K562 (cell line): ENCODE data around the gene EIF4E1B. TPM values are rescaled to one million over a fixed set of nuclear protein-coding genes. Genes with fewer than 3 reads are reported as not detected.

Experiments
- NCOA2 ChIP-seq, 2 experiments: fragments of 450-650 bp; IDR thresholded peaks; 2 replicates each; pipeline ENCODE4 v1.6.1; 2018; ENCODE audit warnings: mild to moderate bottlenecking in 2 of 2, moderate library complexity in 1 of 2; ENCODE audit not compliant: partially characterized antibody in 2 of 2
- NR4A1 ChIP-seq, 2 experiments: fragments of 250-450 bp in 1 of 2; fragments of 450-650 bp in 1 of 2; sonication (Bioruptor Pico) in 1 of 2; IDR thresholded peaks; 2 replicates each; pipeline versions ENCODE4 v1.4.0 to v1.6.1; 2016 to 2020; ENCODE audit warnings: mild to moderate bottlenecking in 2 of 2, missing compliant biosample characterization in 1 of 2, missing genetic modification characterization in 1 of 2, moderate library complexity in 1 of 2
- PCBP2 ChIP-seq: fragments of 200-400 bp; formaldehyde crosslinking; IDR thresholded peaks from 2 replicates; pipeline ENCODE4 v1.6.1; 2018; ENCODE audit warnings: low read length, low read depth, mild to moderate bottlenecking, moderate library complexity; ENCODE audit not compliant: poor library complexity, severe bottlenecking
- PRDM10 ChIP-seq: fragments of 450-650 bp; IDR thresholded peaks from 2 replicates; pipeline ENCODE4 v1.6.1; 2018; ENCODE audit not compliant: partially characterized antibody
- RHOXF2B ChIP-seq: fragments of 250-450 bp; sonication (Bioruptor Pico); conservative IDR thresholded peaks from 2 replicates; pipeline ENCODE4 v1.5.1; 2021
- SNIP1 ChIP-seq: fragments of 450-650 bp; IDR thresholded peaks from 2 replicates; pipeline ENCODE4 v1.7.1; 2017; ENCODE audit warnings: low read depth, mild to moderate bottlenecking
- USF2 ChIP-seq: sonication (generic); formaldehyde crosslinking; IDR thresholded peaks from 2 replicates; pipeline ENCODE4 v1.5.0; 2020; ENCODE audit warnings: missing genetic modification reagents
- ZNF707 ChIP-seq: fragments of 250-450 bp; sonication (Bioruptor Pico); conservative IDR thresholded peaks from 2 replicates; pipeline ENCODE4 v1.8.0; 2022; ENCODE audit warnings: inconsistent platforms, mild to moderate bottlenecking, moderate library complexity
- ZNF75A ChIP-seq: fragments of 450-650 bp; formaldehyde crosslinking; IDR thresholded peaks from 2 replicates; pipeline ENCODE4 v1.4.0; 2020; ENCODE audit warnings: mild to moderate bottlenecking
- polyA plus RNA-seq, 8 experiments: library from polyadenylated mRNA; depleted of rRNA in 4 of 8; stranded (reverse) in 5 of 8; unstranded in 3 of 8; fragments of >200 nt; fragmentation: Nextera tagmentation in 2 of 8; fragmentation: Illumina TruSeq in 1 of 8; extraction: Ambion mirVana in 2 of 8; extraction: Trizol in 1 of 8; gene quantifications; 2 replicates each; pipeline versions ENCODE4 v1.2.1 to v1.2.3, GENCODE V29; 2011 to 2014; ENCODE audit warnings: inconsistent platforms in 1 of 8, missing spikeins in 1 of 8
- total RNA-seq, 7 experiments: library from RNA; depleted of rRNA in 6 of 7; stranded (reverse); fragments of >200 nt in 6 of 7; fragmentation: Illumina TruSeq in 2 of 7; extraction: Trizol in 2 of 7; gene quantifications; 2 replicates each; pipeline versions ENCODE4 v1.2.1 to v1.2.3, GENCODE V29; 2011 to 2021; ENCODE audit warnings: low replicate concordance in 1 of 7
- TF ChIP-seq, protein P1 (sequence below): fragments of 450-650 bp; conservative IDR thresholded peaks from 2 replicates; pipeline ENCODE4 v1.6.1; 2016; ENCODE audit warnings: missing genetic modification characterization, low read depth, mild to moderate bottlenecking, missing compliant biosample characterization, moderate library complexity
- TF ChIP-seq, protein P2 (sequence below): fragments of 450-650 bp; formaldehyde crosslinking; IDR thresholded peaks from 2 replicates; pipeline ENCODE4 v1.4.0; 2020; ENCODE audit warnings: mild to moderate bottlenecking
- TF ChIP-seq, protein P3 (sequence below): fragments of 450-650 bp; IDR thresholded peaks from 2 replicates; pipeline ENCODE4 v1.6.1; 2017; ENCODE audit warnings: antibody characterized with exemption, mild to moderate bottlenecking

The EIF4E1B gene
- total and polyA plus RNA-seq, 9 of the 15 experiments (the other 6 are each of a cell fraction or from before 2014, with no cell fraction given) = not detected

- TF ChIP-seq PRDM10 (no peak), RHOXF2B (no peak), SNIP1 (no peak), ZNF707 (CRISPR knock-in tag) (no peak), NR4A1 (CRISPR knock-in tag; IDR thresholded peaks at IDR 0.05) (no peak), NR4A1 (tag; IDR thresholded peaks at IDR 0.05) (no peak), USF2 (no peak), PCBP2 (no peak), NCOA2 (IDR thresholded peaks at IDR 0.05; ENCODE audit: partially characterized antibody in 2 of 2) (no peak), ZNF75A (CRISPR knock-in tag) (no peak)
- TF ChIP-seq, protein P1, sequence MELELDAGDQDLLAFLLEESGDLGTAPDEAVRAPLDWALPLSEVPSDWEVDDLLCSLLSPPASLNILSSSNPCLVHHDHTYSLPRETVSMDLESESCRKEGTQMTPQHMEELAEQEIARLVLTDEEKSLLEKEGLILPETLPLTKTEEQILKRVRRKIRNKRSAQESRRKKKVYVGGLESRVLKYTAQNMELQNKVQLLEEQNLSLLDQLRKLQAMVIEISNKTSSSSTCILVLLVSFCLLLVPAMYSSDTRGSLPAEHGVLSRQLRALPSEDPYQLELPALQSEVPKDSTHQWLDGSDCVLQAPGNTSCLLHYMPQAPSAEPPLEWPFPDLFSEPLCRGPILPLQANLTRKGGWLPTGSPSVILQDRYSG (tag) = no peak
- TF ChIP-seq, protein P2, sequence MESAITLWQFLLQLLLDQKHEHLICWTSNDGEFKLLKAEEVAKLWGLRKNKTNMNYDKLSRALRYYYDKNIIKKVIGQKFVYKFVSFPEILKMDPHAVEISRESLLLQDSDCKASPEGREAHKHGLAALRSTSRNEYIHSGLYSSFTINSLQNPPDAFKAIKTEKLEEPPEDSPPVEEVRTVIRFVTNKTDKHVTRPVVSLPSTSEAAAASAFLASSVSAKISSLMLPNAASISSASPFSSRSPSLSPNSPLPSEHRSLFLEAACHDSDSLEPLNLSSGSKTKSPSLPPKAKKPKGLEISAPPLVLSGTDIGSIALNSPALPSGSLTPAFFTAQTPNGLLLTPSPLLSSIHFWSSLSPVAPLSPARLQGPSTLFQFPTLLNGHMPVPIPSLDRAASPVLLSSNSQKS = no peak
- TF ChIP-seq, protein P3, sequence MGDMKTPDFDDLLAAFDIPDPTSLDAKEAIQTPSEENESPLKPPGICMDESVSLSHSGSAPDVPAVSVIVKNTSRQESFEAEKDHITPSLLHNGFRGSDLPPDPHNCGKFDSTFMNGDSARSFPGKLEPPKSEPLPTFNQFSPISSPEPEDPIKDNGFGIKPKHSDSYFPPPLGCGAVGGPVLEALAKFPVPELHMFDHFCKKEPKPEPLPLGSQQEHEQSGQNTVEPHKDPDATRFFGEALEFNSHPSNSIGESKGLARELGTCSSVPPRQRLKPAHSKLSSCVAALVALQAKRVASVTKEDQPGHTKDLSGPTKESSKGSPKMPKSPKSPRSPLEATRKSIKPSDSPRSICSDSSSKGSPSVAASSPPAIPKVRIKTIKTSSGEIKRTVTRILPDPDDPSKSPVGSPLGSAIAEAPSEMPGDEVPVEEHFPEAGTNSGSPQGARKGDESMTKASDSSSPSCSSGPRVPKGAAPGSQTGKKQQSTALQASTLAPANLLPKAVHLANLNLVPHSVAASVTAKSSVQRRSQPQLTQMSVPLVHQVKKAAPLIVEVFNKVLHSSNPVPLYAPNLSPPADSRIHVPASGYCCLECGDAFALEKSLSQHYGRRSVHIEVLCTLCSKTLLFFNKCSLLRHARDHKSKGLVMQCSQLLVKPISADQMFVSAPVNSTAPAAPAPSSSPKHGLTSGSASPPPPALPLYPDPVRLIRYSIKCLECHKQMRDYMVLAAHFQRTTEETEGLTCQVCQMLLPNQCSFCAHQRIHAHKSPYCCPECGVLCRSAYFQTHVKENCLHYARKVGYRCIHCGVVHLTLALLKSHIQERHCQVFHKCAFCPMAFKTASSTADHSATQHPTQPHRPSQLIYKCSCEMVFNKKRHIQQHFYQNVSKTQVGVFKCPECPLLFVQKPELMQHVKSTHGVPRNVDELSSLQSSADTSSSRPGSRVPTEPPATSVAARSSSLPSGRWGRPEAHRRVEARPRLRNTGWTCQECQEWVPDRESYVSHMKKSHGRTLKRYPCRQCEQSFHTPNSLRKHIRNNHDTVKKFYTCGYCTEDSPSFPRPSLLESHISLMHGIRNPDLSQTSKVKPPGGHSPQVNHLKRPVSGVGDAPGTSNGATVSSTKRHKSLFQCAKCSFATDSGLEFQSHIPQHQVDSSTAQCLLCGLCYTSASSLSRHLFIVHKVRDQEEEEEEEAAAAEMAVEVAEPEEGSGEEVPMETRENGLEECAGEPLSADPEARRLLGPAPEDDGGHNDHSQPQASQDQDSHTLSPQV = no peak
Observed at GRCh38 chr5:176648474-176649194, 18.2 kb downstream of the EIF4E1B start (continued).
